Suppressor macrophage treated with lipopolysaccharide for 4 hours (primary cell): ENCODE measurements around the gene TGFBR3L.
"Not testable (repeated sequence)": the region's sequence is repeated elsewhere in the genome, so short reads cannot be mapped to it uniquely, and the experiment has no call there.

Experiments used
- DNase-seq: peaks from one replicate; pipeline ENCODE4 v3.0.0-alpha.2; 2020

Gene TGFBR3L

GRCh38 chr19:7918615-7919421, 4.2 kb downstream of the TGFBR3L start:
- DNase-seq, result no peak

GRCh38 chr19:7919610-7920518, 5.2 kb downstream of the TGFBR3L start, which contains the start of gene SNAPC2:
Gene SNAPC2, plus strand, starts transcription at chr19:7920338. Its CDS starts 29 bp downstream, at chr19:7920367.
- peak; percentile 96 for DNase-seq

GRCh38 chr19:7920519-7921301, 6.1 kb downstream of the TGFBR3L start:
- peak; percentile 100 for DNase-seq

- no peak for DNase-seq
Measured at GRCh38 chr19:7921302-7921966, 6.8 kb downstream of the TGFBR3L start.

GRCh38 chr19:7921967-7922835, 7.6 kb downstream of the TGFBR3L start:
- no peak for DNase-seq

- DNase-seq, result no peak
Measured at GRCh38 chr19:7922836-7923195, 8.2 kb downstream of the TGFBR3L start.

GRCh38 chr19:7923295-7924191, 8.9 kb downstream of the TGFBR3L start:
- DNase-seq, result no peak

- no peak for DNase-seq
Measured at GRCh38 chr19:7924241-7924640, 9.6 kb downstream of the TGFBR3L start.

- no peak for DNase-seq
Measured at GRCh38 chr19:7924651-7925170, 10.1 kb downstream of the TGFBR3L start.

- DNase-seq, result peak; percentile 76
Measured at GRCh38 chr19:7925171-7925851, 10.7 kb downstream of the TGFBR3L start.

- peak; percentile 62 for DNase-seq
Measured at GRCh38 chr19:7926021-7926726, 11.5 kb downstream of the TGFBR3L start, which contains the start of gene CTXN1. Gene CTXN1, minus strand, starts transcription at chr19:7926135. Its CDS starts 597 bp downstream, at chr19:7925538.

GRCh38 chr19:7926727-7927604, 12.3 kb downstream of the TGFBR3L start:
- DNase-seq, result no peak

- no peak for DNase-seq
Measured at GRCh38 chr19:7927605-7928333, 13.1 kb downstream of the TGFBR3L start.

- no peak for DNase-seq
Measured at GRCh38 chr19:7928334-7928706, 13.7 kb downstream of the TGFBR3L start.

- DNase-seq, result peak; percentile 27
Measured at GRCh38 chr19:7928741-7929701, 14.4 kb downstream of the TGFBR3L start.

GRCh38 chr19:7930030-7930429, 15.4 kb downstream of the TGFBR3L start:
- not testable (repeated sequence) for DNase-seq
